HEK293T (cell line): ENCODE data around the gene INPP4B.

ENCODE experiments used
- ARNT ChIP-seq: fragments of 450-650 bp; IDR thresholded peaks from 2 replicates; pipeline ENCODE4 v1.6.1; 2017; ENCODE audit warnings: mild to moderate bottlenecking
- BHLHE40 ChIP-seq: fragments of 450-650 bp; IDR thresholded peaks from 2 replicates; pipeline ENCODE4 v1.6.1; 2016; ENCODE audit warnings: mild to moderate bottlenecking, moderate library complexity, borderline replicate concordance
- ELF4 ChIP-seq: fragments of 450-650 bp; IDR thresholded peaks from 2 replicates; pipeline ENCODE4 v1.6.1; 2017; ENCODE audit warnings: antibody characterized with exemption
- FOXA1 ChIP-seq: fragments of 450-650 bp; IDR thresholded peaks from 2 replicates; pipeline ENCODE4 v1.6.1; 2016; ENCODE audit warnings: mild to moderate bottlenecking
- FOXK2 ChIP-seq: fragments of 450-650 bp; IDR thresholded peaks from 2 replicates; pipeline ENCODE4 v1.6.1; 2016; ENCODE audit warnings: mild to moderate bottlenecking
- FOXM1 ChIP-seq: fragments of 450-650 bp; IDR thresholded peaks from 2 replicates; pipeline ENCODE4 v1.6.1; 2017; ENCODE audit warnings: mild to moderate bottlenecking, borderline replicate concordance
- HDGF ChIP-seq: fragments of 450-650 bp; IDR thresholded peaks from 2 replicates; pipeline ENCODE4 v1.6.1; 2017; ENCODE audit warnings: antibody characterized with exemption, borderline replicate concordance
- L3MBTL2 ChIP-seq: fragments of 450-650 bp; conservative IDR thresholded peaks from 2 replicates; pipeline ENCODE4 v1.6.1; 2016; ENCODE audit warnings: mild to moderate bottlenecking
- NFRKB ChIP-seq: fragments of 450-650 bp; IDR thresholded peaks from 2 replicates; pipeline ENCODE4 v1.6.1; 2016; ENCODE audit warnings: mild to moderate bottlenecking, moderate library complexity
- SP1 ChIP-seq: fragments of 450-650 bp; IDR thresholded peaks from 2 replicates; pipeline ENCODE4 v1.6.1; 2017
- TARDBP ChIP-seq: fragments of 450-650 bp; IDR thresholded peaks from 2 replicates; pipeline ENCODE4 v1.6.1; 2016
- ZNF384 ChIP-seq: fragments of 450-650 bp; IDR thresholded peaks from 2 replicates; pipeline ENCODE4 v1.6.1; 2016
- TF ChIP-seq, protein P1 (sequence below): fragments of 450-650 bp; IDR thresholded peaks from 2 replicates; pipeline ENCODE4 v1.6.1; 2016

DNA sequence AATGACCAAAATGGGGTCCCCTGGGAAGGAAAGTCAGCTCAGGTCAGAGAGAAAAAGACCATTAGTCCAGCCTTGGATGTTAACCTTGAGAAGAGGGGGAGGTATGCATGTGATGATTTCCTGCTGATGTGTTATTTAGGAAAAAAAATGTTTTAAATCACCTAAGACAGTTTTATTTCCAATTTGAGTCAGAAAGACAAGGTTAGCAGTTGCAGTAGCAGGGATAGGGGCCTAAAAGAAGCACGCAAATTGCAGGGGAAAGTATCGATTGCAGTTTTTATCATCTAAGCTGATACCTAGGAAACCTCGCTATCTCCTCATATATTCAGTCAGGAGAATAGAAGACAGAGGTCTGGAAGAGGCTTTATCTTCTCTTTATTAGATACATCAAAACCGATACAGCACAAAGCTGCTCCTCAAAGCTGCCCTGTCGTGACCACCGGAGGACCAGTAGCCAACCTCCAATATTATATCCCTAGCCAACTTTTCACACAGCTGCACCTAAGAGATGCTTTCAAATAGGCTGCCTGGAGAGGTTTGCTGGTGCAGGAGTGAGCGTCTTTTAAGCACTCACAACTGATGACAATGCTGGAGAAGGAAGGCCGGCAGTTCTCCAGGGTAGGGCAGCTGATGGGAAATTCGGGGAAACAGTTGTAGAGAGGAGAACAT, 289.4 kb downstream of the INPP4B start:
- TF ChIP-seq SP1 (no peak), FOXM1 (no peak), ARNT (no peak), ELF4 (no peak), NFRKB (no peak), FOXK2 (no peak), BHLHE40 (no peak), ZNF384 (no peak), HDGF (no peak), FOXA1 (no peak), TARDBP (no peak), L3MBTL2 (no peak)
- TF ChIP-seq, protein P1, sequence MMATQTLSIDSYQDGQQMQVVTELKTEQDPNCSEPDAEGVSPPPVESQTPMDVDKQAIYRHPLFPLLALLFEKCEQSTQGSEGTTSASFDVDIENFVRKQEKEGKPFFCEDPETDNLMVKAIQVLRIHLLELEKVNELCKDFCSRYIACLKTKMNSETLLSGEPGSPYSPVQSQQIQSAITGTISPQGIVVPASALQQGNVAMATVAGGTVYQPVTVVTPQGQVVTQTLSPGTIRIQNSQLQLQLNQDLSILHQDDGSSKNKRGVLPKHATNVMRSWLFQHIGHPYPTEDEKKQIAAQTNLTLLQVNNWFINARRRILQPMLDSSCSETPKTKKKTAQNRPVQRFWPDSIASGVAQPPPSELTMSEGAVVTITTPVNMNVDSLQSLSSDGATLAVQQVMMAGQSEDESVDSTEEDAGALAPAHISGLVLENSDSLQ: no peak
